HL-60 (cell line): Measurements from ENCODE around the gene GJB1.

ENCODE experiments used
- DNase-seq, 2 experiments: peaks; one replicate each; pipeline ENCODE4 v3.0.0-alpha.2; 2010 to 2020; ENCODE audit warnings: low read depth in 1 of 2, low spot score in 1 of 2
- H3K27ac ChIP-seq: fragments of 250-450 bp; sonication (Bioruptor Pico); replicated peaks from 2 replicates; pipeline ENCODE4 v1.5.1; 2020; ENCODE audit warnings: mild to moderate bottlenecking, moderate library complexity
- H3K27me3 ChIP-seq: fragments of 250-450 bp; sonication (Bioruptor Pico); 2 replicates; pipeline ENCODE4 v1.5.1; 2021; ENCODE audit warnings: mild to moderate bottlenecking, moderate library complexity; ENCODE audit not compliant: insufficient read depth, poor library complexity, severe bottlenecking
- H3K4me3 ChIP-seq: replicated peaks from 2 replicates; pipeline ENCODE4 v1.5.1; 2011; ENCODE audit warnings: mild to moderate bottlenecking, control low read depth, low read length; ENCODE audit not compliant: insufficient read depth
- CTCF ChIP-seq: IDR thresholded peaks from one replicate; pipeline ENCODE4 v1.5.1; 2011; ENCODE audit warnings: low read length, control low read depth, inconsistent platforms; ENCODE audit not compliant: insufficient read depth
- GABPA ChIP-seq: IDR thresholded peaks from 2 replicates; pipeline ENCODE4 v1.6.1; 2012; ENCODE audit warnings: low read depth
- POLR2AphosphoS5 ChIP-seq: IDR thresholded peaks from 2 replicates; pipeline ENCODE4 v1.6.1; 2012; ENCODE audit warnings: low read depth
- REST ChIP-seq: IDR thresholded peaks from 2 replicates; pipeline ENCODE4 v1.6.1; 2012; ENCODE audit warnings: low read depth; ENCODE audit not compliant: insufficient replicate concordance
- SPI1 ChIP-seq: IDR thresholded peaks from 2 replicates; pipeline ENCODE4 v1.6.1; 2012; ENCODE audit warnings: low read depth, mild to moderate bottlenecking, borderline replicate concordance

GJB1 gene

GRCh38 chrX:71210816-71211215 lies 12.2 kb upstream of the GJB1 start:
- DNase-seq: no peak
- Histone ChIP-seq H3K27me3 (no peaks in the 10 kb centered on the region), H3K27ac (no peak overlapping the region), H3K4me3 (no peak overlapping the region)
- TF ChIP-seq CTCF (no peak), SPI1 (no peak), POLR2AphosphoS5 (no peak), REST (no peak), GABPA (no peak)

- Histone ChIP-seq H3K27ac (no peak overlapping the region), H3K4me3 (no peak overlapping the region), H3K27me3 (no peaks in the 10 kb centered on the region)
- DNase-seq: no peak
- no peak for TF ChIP-seq POLR2AphosphoS5
- no peak for TF ChIP-seq REST
- no peak for TF ChIP-seq CTCF
- no peak for TF ChIP-seq SPI1
- TF ChIP-seq GABPA: no peak
Measured at GRCh38 chrX:71212536-71212935, 10.5 kb upstream of the GJB1 start.

- no peak for TF ChIP-seq SPI1
- TF ChIP-seq POLR2AphosphoS5: no peak
- TF ChIP-seq GABPA: no peak
- no peak for TF ChIP-seq REST
- no peak for TF ChIP-seq CTCF
- no peak for DNase-seq
- H3K27ac ChIP-seq: no peak overlapping the region
- no peak overlapping the region for H3K4me3 ChIP-seq
- H3K27me3 ChIP-seq: no peaks in the 10 kb centered on the region
Measured at GRCh38 chrX:71214152-71214551, 8.9 kb upstream of the GJB1 start.
